ENCODE data around the gene CHAT. TPM values are rescaled to one million over a fixed set of nuclear protein-coding genes. Genes with fewer than 3 reads are reported as not detected.

Gene CHAT
- total and polyA plus RNA-seq, 2 of the 13 experiments (the other 11 are each of a cell fraction or from before 2014, with no cell fraction given), result not detected

GRCh38 chr10:49593564-49593875 lies 20.3 kb upstream of the CHAT start (continued):
- TF ChIP-seq ARID4A (CRISPR knock-in tag; IDR thresholded peaks at IDR 0.05; ENCODE audit: borderline replicate concordance), result no peak
- no peak for TF ChIP-seq FOSL1 (CRISPR knock-in tag; IDR thresholded peaks at IDR 0.05; ENCODE audit: borderline replicate concordance)
- TF ChIP-seq ZNF44 (CRISPR knock-in tag; IDR thresholded peaks at IDR 0.05), result no peak
- TF ChIP-seq STAT5B (CRISPR knock-in tag; IDR thresholded peaks at IDR 0.05), result no peak
- TF ChIP-seq BRD4 (CRISPR knock-in tag; IDR thresholded peaks at IDR 0.05), result no peak
- no peak for TF ChIP-seq MEIS2 (CRISPR knock-in tag; IDR thresholded peaks at IDR 0.05)
- no peak for TF ChIP-seq RFX1 (IDR thresholded peaks at IDR 0.05)
- no peak for TF ChIP-seq NFE2 (CRISPR knock-in tag; IDR thresholded peaks at IDR 0.05)
- no peak for TF ChIP-seq ZNF501 (CRISPR knock-in tag; IDR thresholded peaks at IDR 0.05)
- TF ChIP-seq LRRFIP1 (CRISPR knock-in tag; conservative IDR thresholded peaks at IDR 0.05), result no peak
- TF ChIP-seq ONECUT2 (CRISPR knock-in tag; IDR thresholded peaks at IDR 0.05), result no peak
- TF ChIP-seq ZNF333 (CRISPR knock-in tag; IDR thresholded peaks at IDR 0.05; ENCODE audit: borderline replicate concordance), result no peak
- no peak for TF ChIP-seq TOE1 (CRISPR knock-in tag; IDR thresholded peaks at IDR 0.05)
- TF ChIP-seq ZSCAN21 (CRISPR knock-in tag; IDR thresholded peaks at IDR 0.05; ENCODE audit: borderline replicate concordance), result no peak
- TF ChIP-seq U2AF1 (optimal IDR thresholded peaks at IDR 0.05; ENCODE audit: low read depth, low read length), result no peak

Data from HepG2 (cell line).